ENCODE results near the gene POLR1A.

POLR1A gene

GRCh38 chr2:86069091-86069685 is 36.5 kb downstream of the POLR1A start:
- DNase-seq (ENCODE audit: low spot score) (no peak), ATAC-seq (ENCODE audit: low read depth) (no peak)
- no peak for TF ChIP-seq CTCF (IDR thresholded peaks at IDR 0.05; ENCODE audit: poor library complexity, severe bottlenecking)
- Histone ChIP-seq H3K36me3 (ENCODE audit: low read depth) (peaks cover 87% of the 10 kb centered on the region), H3K4me1 (ENCODE audit: insufficient read depth, poor library complexity, severe bottlenecking) (no peaks in the 10 kb centered on the region), H3K27ac (ENCODE audit: poor library complexity, severe bottlenecking) (no peak overlapping the region), H3K4me3 (ENCODE audit: severe bottlenecking) (no peak overlapping the region), H3K9me3 (ENCODE audit: severe bottlenecking) (no peaks in the 10 kb centered on the region), H3K27me3 (ENCODE audit: insufficient read depth, poor library complexity, severe bottlenecking) (no peaks in the 10 kb centered on the region)

- H3K27ac ChIP-seq (ENCODE audit: poor library complexity, severe bottlenecking), result no peak overlapping the region
- TF ChIP-seq CTCF (IDR thresholded peaks at IDR 0.05; ENCODE audit: poor library complexity, severe bottlenecking), result no peak
- no peaks in the 10 kb centered on the region for H3K4me1 ChIP-seq (ENCODE audit: insufficient read depth, poor library complexity, severe bottlenecking)
- no peak for DNase-seq (ENCODE audit: low spot score)
- peaks cover 87% of the 10 kb centered on the region for H3K36me3 ChIP-seq (ENCODE audit: low read depth)
- H3K9me3 ChIP-seq (ENCODE audit: severe bottlenecking), result no peaks in the 10 kb centered on the region
- no peak overlapping the region for H3K4me3 ChIP-seq (ENCODE audit: severe bottlenecking)
- no peak for ATAC-seq (ENCODE audit: low read depth)
- H3K27me3 ChIP-seq (ENCODE audit: insufficient read depth, poor library complexity, severe bottlenecking), result no peaks in the 10 kb centered on the region
These were observed 37.0 kb downstream of the POLR1A start for GRCh38 chr2:86068648-86069047.

GRCh38 chr2:86068136-86068588 is 37.5 kb downstream of the POLR1A start:
- H3K9me3 ChIP-seq (ENCODE audit: severe bottlenecking), result no peaks in the 10 kb centered on the region
- no peaks in the 10 kb centered on the region for H3K4me1 ChIP-seq (ENCODE audit: insufficient read depth, poor library complexity, severe bottlenecking)
- DNase-seq (ENCODE audit: low spot score), result no peak
- ATAC-seq (ENCODE audit: low read depth), result no peak
- H3K36me3 ChIP-seq (ENCODE audit: low read depth), result peaks cover 89% of the 10 kb centered on the region
- TF ChIP-seq CTCF (IDR thresholded peaks at IDR 0.05; ENCODE audit: poor library complexity, severe bottlenecking), result no peak
- H3K4me3 ChIP-seq (ENCODE audit: severe bottlenecking), result no peak overlapping the region
- H3K27me3 ChIP-seq (ENCODE audit: insufficient read depth, poor library complexity, severe bottlenecking), result no peaks in the 10 kb centered on the region
- no peak overlapping the region for H3K27ac ChIP-seq (ENCODE audit: poor library complexity, severe bottlenecking)

- no peaks in the 10 kb centered on the region for H3K9me3 ChIP-seq (ENCODE audit: severe bottlenecking)
- ATAC-seq (ENCODE audit: low read depth) (no peak), DNase-seq (ENCODE audit: low spot score) (no peak)
- H3K36me3 ChIP-seq (ENCODE audit: low read depth), result peaks cover 95% of the 10 kb centered on the region
- no peak for TF ChIP-seq CTCF (IDR thresholded peaks at IDR 0.05; ENCODE audit: poor library complexity, severe bottlenecking)
- H3K27ac ChIP-seq (ENCODE audit: poor library complexity, severe bottlenecking), result no peak overlapping the region
- peaks cover 9% of the 10 kb centered on the region for H3K4me1 ChIP-seq (ENCODE audit: insufficient read depth, poor library complexity, severe bottlenecking)
- H3K4me3 ChIP-seq (ENCODE audit: severe bottlenecking), result no peak overlapping the region
- no peaks in the 10 kb centered on the region for H3K27me3 ChIP-seq (ENCODE audit: insufficient read depth, poor library complexity, severe bottlenecking)
These were observed 38.8 kb downstream of the POLR1A start for GRCh38 chr2:86066915-86067314.

- peaks cover 96% of the 10 kb centered on the region for H3K36me3 ChIP-seq (ENCODE audit: low read depth)
- ATAC-seq (ENCODE audit: low read depth) (no peak), DNase-seq (ENCODE audit: low spot score) (no peak)
- H3K4me3 ChIP-seq (ENCODE audit: severe bottlenecking), result no peak overlapping the region
- no peak overlapping the region for H3K27ac ChIP-seq (ENCODE audit: poor library complexity, severe bottlenecking)
- peaks cover 12% of the 10 kb centered on the region for H3K4me1 ChIP-seq (ENCODE audit: insufficient read depth, poor library complexity, severe bottlenecking)
- H3K9me3 ChIP-seq (ENCODE audit: severe bottlenecking), result no peaks in the 10 kb centered on the region
- TF ChIP-seq CTCF (IDR thresholded peaks at IDR 0.05; ENCODE audit: poor library complexity, severe bottlenecking), result no peak
- H3K27me3 ChIP-seq (ENCODE audit: insufficient read depth, poor library complexity, severe bottlenecking), result no peaks in the 10 kb centered on the region
These were observed 39.6 kb downstream of the POLR1A start for GRCh38 chr2:86066007-86066578.
